ENCODE data around the gene SLIT2.
A peak's percentile ranks its signal among the peaks of the same experiment; 100 is the strongest.

Gene SLIT2

GRCh38 chr4:20298986-20299385 lies 47.3 kb downstream of the SLIT2 start:
- DNase-seq, result no peak

- peak in 2 of 56 donors; percentile 3 to 22 for DNase-seq
Measured at GRCh38 chr4:20299515-20299914, 47.8 kb downstream of the SLIT2 start.

- no peak for DNase-seq
Measured at GRCh38 chr4:20301161-20301560, 49.5 kb downstream of the SLIT2 start.
